ENCODE data around the gene AOC1.
"Not testable (repeated sequence)": the region's sequence is repeated elsewhere in the genome, so short reads cannot be mapped to it uniquely, and the experiment has no call there.

Gene AOC1

DNA sequence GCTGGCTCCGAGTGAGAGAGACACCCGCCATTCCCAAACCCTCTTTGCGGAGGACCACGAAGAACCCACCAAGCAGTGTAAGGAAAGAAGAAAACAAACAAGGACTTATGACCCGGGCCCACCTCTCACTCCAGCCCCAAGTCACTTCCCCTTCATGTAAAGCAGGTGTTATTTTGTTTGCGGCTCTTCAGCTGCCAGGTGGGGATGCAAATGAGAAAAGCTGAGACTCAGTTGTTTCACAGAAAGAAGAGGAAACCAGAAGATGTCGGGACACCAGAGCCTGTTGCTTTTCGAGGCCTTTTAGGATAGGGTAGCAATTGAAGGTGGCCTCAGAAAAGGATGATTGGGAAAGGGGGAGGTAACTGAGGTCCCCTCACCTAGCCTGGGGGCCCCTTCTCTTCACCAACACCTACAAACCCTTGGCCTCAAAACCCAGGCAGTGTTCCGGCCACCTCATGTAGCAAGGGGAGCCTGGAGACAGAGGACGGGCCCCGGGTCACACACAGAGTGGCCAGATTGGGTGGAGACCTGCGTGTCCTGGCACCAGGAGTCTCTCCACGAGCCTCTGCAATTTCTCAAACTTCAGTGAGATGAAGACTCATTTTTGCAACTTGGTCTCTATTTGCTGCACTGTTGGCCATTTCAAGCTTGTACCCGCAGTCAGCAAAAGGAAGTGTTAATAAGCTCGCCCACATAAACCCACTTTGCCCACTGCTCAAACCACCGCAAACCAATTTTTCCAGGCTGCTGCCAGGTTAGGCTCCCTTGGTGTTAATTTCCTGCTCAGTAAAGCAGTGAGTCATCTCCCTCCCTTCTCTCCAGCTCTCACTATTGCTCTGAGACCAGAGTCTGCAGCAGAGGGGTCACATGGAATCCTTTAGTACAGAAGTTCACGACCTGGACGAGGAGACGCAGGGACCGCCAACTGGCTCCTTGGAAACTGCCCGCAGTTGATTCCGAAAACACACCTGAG, 45.5 kb downstream of the AOC1 start:
- no peak for DNase-seq (ENCODE audit: low spot score)

GRCh38 chr7:150898475-150899011, 46.2 kb downstream of the AOC1 start:
- peak; percentile 79 for DNase-seq (ENCODE audit: low spot score)

DNA sequence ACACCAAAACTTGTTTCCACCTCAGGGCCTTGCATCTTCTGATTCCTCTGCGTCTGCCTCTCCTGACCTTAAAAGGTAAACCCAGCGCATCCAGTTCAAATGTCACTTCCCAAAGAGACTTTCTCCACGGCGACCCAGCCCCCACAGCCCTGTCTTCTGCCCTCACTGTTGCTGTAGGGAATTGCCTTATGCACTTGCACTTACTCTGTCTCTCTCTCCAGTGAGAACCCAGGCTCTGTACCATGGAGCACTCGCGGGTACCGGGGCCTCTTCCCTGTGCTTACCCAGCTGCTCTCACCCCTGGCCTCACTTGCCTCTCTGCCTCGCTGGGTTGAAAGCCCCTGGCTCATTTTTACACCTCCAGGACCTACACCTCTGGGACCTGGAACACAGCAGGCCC, 48.4 kb downstream of the AOC1 start:
- DNase-seq (ENCODE audit: low spot score), result no peak

DNA sequence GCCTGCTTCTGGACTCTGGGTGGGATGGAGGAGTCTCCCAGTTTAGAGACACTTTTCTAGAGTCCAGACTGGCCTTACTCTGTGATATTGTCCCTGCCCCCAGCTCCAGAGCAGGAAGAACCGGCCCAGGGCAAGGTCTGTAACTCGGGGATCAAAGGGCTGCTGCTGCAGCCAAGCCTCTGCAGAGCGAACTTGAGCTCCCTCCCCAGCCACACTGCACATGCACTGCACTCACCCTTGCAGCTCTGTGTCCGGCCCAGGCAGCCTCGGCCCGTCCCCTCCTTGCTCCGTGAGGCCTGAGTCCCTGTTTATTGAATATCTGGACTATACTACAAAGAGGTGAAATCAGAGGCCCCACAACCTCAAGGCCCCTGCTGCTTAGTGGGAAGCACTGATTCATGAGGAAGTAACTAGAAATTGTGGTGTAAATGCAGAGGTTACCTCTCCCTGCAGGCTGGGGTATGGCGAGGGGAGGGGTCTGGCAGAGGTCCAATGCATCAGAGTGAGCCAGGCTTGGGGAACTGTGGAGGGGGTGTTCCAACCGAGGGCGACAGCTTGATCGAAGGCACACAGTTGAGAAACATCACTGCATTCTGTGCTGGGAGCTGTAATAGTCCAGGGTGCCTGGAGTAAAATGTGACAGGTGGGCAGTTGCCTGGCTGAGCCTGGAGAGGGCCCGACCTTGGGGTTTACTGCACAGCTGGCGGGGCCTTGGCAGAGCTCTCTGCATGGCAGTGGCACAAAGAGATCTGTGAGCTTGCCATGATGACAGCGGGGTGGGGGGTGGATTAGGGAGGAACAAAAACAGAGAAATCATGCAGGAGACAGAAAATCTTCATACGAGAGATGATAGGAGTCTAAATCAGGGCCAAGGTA, 49.1 kb downstream of the AOC1 start:
- no peak for DNase-seq (ENCODE audit: low spot score)

- no peak for DNase-seq (ENCODE audit: low spot score)
These were observed 50.0 kb downstream of the AOC1 start for GRCh38 chr7:150902078-150903033.

GRCh38 chr7:150903606-150904005, 51.3 kb downstream of the AOC1 start:
- DNase-seq (ENCODE audit: low spot score), result no peak

GRCh38 chr7:150904011-150904909, 51.9 kb downstream of the AOC1 start:
- no peak for DNase-seq (ENCODE audit: low spot score)

- DNase-seq (ENCODE audit: low spot score), result no peak
These were observed 55.9 kb downstream of the AOC1 start for GRCh38 chr7:150908173-150908572.

DNA sequence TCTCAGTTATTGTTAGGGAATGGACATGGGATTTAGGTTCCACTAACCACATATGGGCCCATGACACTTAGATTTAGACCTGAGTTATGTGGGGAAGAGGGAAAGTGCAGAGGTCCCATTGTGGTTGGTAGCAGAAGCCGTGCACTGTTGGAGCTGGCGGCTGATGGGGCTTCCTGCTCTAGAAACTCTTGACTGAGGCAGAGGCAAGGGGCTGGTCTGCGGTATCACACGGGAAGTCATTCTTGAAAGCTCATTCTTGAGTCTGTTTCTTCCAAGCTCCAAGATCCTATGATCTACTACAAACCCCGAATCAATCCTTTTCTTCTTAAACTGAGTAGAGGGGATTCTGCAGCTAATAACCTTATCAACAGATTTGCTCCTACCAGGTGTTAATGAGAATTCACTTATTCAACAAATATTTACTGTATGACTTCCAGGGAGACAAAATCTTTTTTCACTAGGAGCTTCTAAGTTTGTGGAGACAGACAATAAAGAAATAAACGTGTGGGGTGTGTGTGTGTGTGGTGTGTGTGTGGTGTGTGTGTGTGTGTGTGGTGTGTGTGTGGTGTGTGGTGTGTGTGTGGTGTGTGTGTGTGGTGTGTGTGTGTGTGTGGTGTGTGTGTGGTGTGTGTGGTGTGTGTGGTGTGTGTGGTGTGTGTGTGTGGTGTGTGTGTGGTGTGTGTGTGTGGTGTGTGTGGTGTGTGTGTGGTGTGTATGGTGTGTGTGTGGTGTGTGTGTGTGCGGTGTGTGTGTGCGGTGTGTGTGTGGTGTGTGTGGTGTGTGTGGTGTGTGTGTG, 57.1 kb downstream of the AOC1 start:
- no peak for DNase-seq (ENCODE audit: low spot score)

- not testable (repeated sequence) for DNase-seq (ENCODE audit: low spot score)
These were observed 58.1 kb downstream of the AOC1 start for GRCh38 chr7:150910305-150910995.

GRCh38 chr7:150910996-150911422, 58.7 kb downstream of the AOC1 start:
- no peak for DNase-seq (ENCODE audit: low spot score)

Data from hematopoietic multipotent progenitor cell treated with erythropoietin and hydrocortisone succinate and interleukin-3 and kit ligand, for 15 days (in vitro differentiated cells).